Astrocyte (in vitro differentiated cells and primary cell): ENCODE results near the gene POLDIP3. TPM values are rescaled to one million over a fixed set of nuclear protein-coding genes. Genes with fewer than 3 reads are reported as not detected.

Experiments
- DNase-seq: peaks from one replicate; pipeline ENCODE4 v3.0.0-alpha.2; 2010; ENCODE audit warnings: low read depth
- FAIRE-seq: peaks from 2 replicates; lab custom pipeline; 2011; peaks lifted over from hg19 to GRCh38; lab: Jason Lieb, UNC
- H2AFZ ChIP-seq: 2 replicates; pipeline ENCODE4 v1.6.0; 2012; ENCODE audit warnings: low read depth, low read length, inconsistent platforms
- H3K27ac ChIP-seq: 2 replicates; pipeline ENCODE4 v1.5.1; 2011; ENCODE audit warnings: low read depth, low read length, inconsistent platforms
- H3K27me3 ChIP-seq: 2 replicates; pipeline ENCODE4 v1.6.0; 2011; ENCODE audit warnings: low read length, inconsistent platforms; ENCODE audit not compliant: insufficient read depth
- H3K36me3 ChIP-seq: 2 replicates; pipeline ENCODE4 v1.5.1; 2011; ENCODE audit warnings: low read length, inconsistent platforms; ENCODE audit not compliant: insufficient read depth
- H3K4me1 ChIP-seq: 2 replicates; pipeline ENCODE4 v1.5.1; 2011; ENCODE audit warnings: low read length, inconsistent platforms; ENCODE audit not compliant: insufficient read depth
- H3K4me2 ChIP-seq: 2 replicates; pipeline ENCODE4 v1.6.0; 2012; ENCODE audit warnings: low read length, inconsistent platforms
- H3K4me3 ChIP-seq: 2 replicates; pipeline ENCODE4 v1.5.1; 2011; ENCODE audit warnings: low read depth, mild to moderate bottlenecking, low read length, inconsistent platforms; ENCODE audit not compliant: insufficient read depth
- H3K79me2 ChIP-seq: 2 replicates; pipeline ENCODE4 v1.6.0; 2012; ENCODE audit warnings: mild to moderate bottlenecking, low read length, inconsistent platforms; ENCODE audit not compliant: insufficient read depth
- H3K9ac ChIP-seq: 2 replicates; pipeline ENCODE4 v1.6.0; 2012; ENCODE audit warnings: mild to moderate bottlenecking, low read length, inconsistent platforms
- H3K9me3 ChIP-seq: 2 replicates; pipeline ENCODE4 v1.5.1; 2012; ENCODE audit warnings: low read depth, mild to moderate bottlenecking, low read length, inconsistent platforms; ENCODE audit not compliant: insufficient read depth
- H4K20me1 ChIP-seq: 2 replicates; pipeline ENCODE4 v1.6.0; 2012; ENCODE audit warnings: low read length, inconsistent platforms; ENCODE audit not compliant: insufficient read depth
- H3K27ac Mint-ChIP-seq: one replicate; pipeline ENCODE4 v1.8.0; 2021; ENCODE audit warnings: mild to moderate bottlenecking, mixed read lengths; ENCODE audit not compliant: unreplicated experiment
- H3K27me3 Mint-ChIP-seq: one replicate; pipeline ENCODE4 v1.8.0; 2021; ENCODE audit warnings: low read depth, mixed read lengths; ENCODE audit not compliant: unreplicated experiment
- H3K36me3 Mint-ChIP-seq: one replicate; pipeline ENCODE4 v1.8.0; 2021; ENCODE audit warnings: low read depth, mixed read lengths; ENCODE audit not compliant: unreplicated experiment
- H3K4me1 Mint-ChIP-seq: one replicate; pipeline ENCODE4 v1.8.0; 2021; ENCODE audit warnings: low read depth, mixed read lengths; ENCODE audit not compliant: unreplicated experiment
- H3K4me3 Mint-ChIP-seq: one replicate; pipeline ENCODE4 v1.8.0; 2021; ENCODE audit warnings: mild to moderate bottlenecking, moderate library complexity, mixed read lengths; ENCODE audit not compliant: unreplicated experiment
- H3K9me3 Mint-ChIP-seq: one replicate; pipeline ENCODE4 v1.8.0; 2021; ENCODE audit warnings: mild to moderate bottlenecking, mixed read lengths; ENCODE audit not compliant: unreplicated experiment
- CTCF ChIP-seq: IDR thresholded peaks from 2 replicates; pipeline ENCODE4 v1.5.1; 2011; ENCODE audit warnings: low read depth, mild to moderate bottlenecking, inconsistent platforms, low read length, moderate library complexity; ENCODE audit not compliant: insufficient read depth
- EZH2 ChIP-seq: IDR thresholded peaks from 2 replicates; pipeline ENCODE4 v1.6.1; 2012; ENCODE audit warnings: mild to moderate bottlenecking, low read length, inconsistent platforms; ENCODE audit not compliant: insufficient read depth
- total RNA-seq: library from RNA; stranded (reverse); gene quantifications from 2 replicates; pipeline ENCODE4 v1.2.1, GENCODE V29; 2021

The POLDIP3 gene
- total RNA-seq, 1 donor from 2014 or later: 57.1 TPM

- Histone ChIP-seq H4K20me1 (peaks cover 67% of the 10 kb centered on the region), H3K9ac (no peak overlapping the region), H2AFZ (no peak overlapping the region), H3K4me2 (peak overlapping the region; percentile 100), H3K9me3 (no peaks in the 10 kb centered on the region), H3K36me3 (no peaks in the 10 kb centered on the region), H3K4me1 (peaks cover 39% of the 10 kb centered on the region), H3K27ac (no peak overlapping the region), H3K27me3 (no peaks in the 10 kb centered on the region), H3K4me3 (no peak overlapping the region), H3K79me2 (peaks cover 75% of the 10 kb centered on the region)
- Mint-ChIP-seq H3K27ac (no peak overlapping the region), H3K27me3 (no peaks in the 10 kb centered on the region), H3K9me3 (no peaks in the 10 kb centered on the region), H3K4me3 (peak overlapping the region; percentile 95), H3K36me3 (no peaks in the 10 kb centered on the region), H3K4me1 (peaks cover 29% of the 10 kb centered on the region)
- TF ChIP-seq EZH2: no peak
- no peak for TF ChIP-seq CTCF
- FAIRE-seq: no peak
- peak; percentile 9 for DNase-seq
These were observed 32.2 kb upstream of the POLDIP3 start for GRCh38 chr22:42646569-42647525.

- Mint-ChIP-seq H3K27ac (peak overlapping the region; percentile 58), H3K36me3 (no peaks in the 10 kb centered on the region), H3K27me3 (no peaks in the 10 kb centered on the region), H3K4me1 (peaks cover 29% of the 10 kb centered on the region), H3K4me3 (no peak overlapping the region), H3K9me3 (no peaks in the 10 kb centered on the region)
- H3K79me2 ChIP-seq: peaks cover 83% of the 10 kb centered on the region
- H3K9ac ChIP-seq: no peak overlapping the region
- H3K27me3 ChIP-seq: no peaks in the 10 kb centered on the region
- H3K27ac ChIP-seq: no peak overlapping the region
- H3K9me3 ChIP-seq: no peaks in the 10 kb centered on the region
- H4K20me1 ChIP-seq: peaks cover 74% of the 10 kb centered on the region
- DNase-seq (no peak), FAIRE-seq (no peak)
- peaks cover 39% of the 10 kb centered on the region for H3K4me1 ChIP-seq
- peak overlapping the region; percentile 100 for H3K4me2 ChIP-seq
- H3K36me3 ChIP-seq: no peaks in the 10 kb centered on the region
- no peak for TF ChIP-seq EZH2
- no peak for TF ChIP-seq CTCF
- H3K4me3 ChIP-seq: no peak overlapping the region
- no peak overlapping the region for H2AFZ ChIP-seq
These were observed 31.4 kb upstream of the POLDIP3 start for GRCh38 chr22:42645938-42646568.
